CD4-positive, alpha-beta T cell treated with Interferon gamma for 1 hour (primary cell): ENCODE results near the gene CDCP1.
"Not testable (repeated sequence)": the region's sequence is repeated elsewhere in the genome, so short reads cannot be mapped to it uniquely, and the experiment has no call there.

Source experiments
- DNase-seq: peaks from one replicate; pipeline ENCODE4 v3.0.0-alpha.2; 2020

The CDCP1 gene

GRCh38 chr3:45082142-45082538 is 64.0 kb downstream of the CDCP1 start:
- no peak for DNase-seq

GRCh38 chr3:45081506-45082141 is 64.6 kb downstream of the CDCP1 start:
- DNase-seq, result no peak

DNA sequence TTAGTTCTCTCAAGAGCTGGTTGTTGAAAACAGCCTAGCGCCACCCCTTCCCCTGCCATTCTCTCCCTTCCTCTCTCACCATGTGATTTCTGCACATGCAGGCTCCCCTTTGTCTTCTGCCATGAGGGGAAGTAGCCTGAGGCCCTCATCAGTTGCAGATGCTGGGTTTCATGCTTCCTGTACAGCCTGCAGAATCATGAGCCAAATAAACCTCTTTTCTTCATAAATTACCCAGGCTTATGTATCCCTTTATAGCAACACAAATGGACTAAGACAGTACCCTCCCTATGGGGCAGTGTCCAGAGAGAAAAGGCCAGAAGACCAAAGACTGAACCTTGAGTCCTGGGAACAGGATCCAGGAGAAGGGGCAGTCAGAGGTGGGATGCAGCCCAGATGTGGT is 65.4 kb downstream of the CDCP1 start:
- DNase-seq, result no peak

DNA sequence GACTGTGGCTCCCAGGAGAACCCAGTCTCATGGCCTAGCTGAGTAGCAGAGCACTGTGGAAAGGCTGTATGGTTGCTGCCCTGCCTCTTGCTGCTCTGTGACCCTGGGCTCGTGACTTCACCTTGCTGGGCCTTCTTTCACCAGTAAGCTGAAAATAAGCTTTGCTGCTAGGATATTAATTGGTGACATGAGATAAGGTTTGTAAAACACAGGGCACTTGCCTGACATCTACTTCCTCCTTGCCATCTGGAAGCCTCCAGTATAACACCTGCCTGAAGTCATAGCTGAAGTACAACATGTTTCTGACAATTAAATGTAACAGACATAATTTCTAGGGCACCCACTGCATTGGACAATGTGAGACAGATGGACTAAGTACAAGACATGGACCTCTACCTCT is 66.5 kb downstream of the CDCP1 start:
- no peak for DNase-seq

GRCh38 chr3:45078910-45079522 is 67.2 kb downstream of the CDCP1 start:
- no peak for DNase-seq

DNA sequence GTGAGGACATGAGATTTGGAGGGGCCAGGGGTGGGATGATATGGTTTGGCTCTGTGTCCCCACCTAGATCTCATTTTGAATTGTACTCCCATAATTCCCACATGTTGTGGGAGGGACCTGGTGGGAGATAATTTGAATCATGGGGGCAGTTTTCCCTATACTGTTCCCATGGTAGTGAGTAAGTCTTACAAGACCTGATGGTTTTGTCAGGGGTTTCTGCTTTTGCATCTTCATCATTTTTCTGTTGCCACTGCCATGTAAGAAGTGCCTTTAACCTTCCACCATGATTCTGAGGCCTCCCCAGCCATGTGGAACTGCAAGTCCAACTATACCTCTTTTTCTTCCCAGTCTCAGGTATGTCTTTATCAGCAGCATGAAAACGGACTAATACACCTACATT is 67.9 kb downstream of the CDCP1 start:
- DNase-seq, result not testable (repeated sequence)

- DNase-seq, result no peak
These were observed 70.2 kb downstream of the CDCP1 start for GRCh38 chr3:45075821-45076625.

GRCh38 chr3:45071075-45071474 is 75.1 kb downstream of the CDCP1 start:
- no peak for DNase-seq

GRCh38 chr3:45067941-45068340 is 78.2 kb downstream of the CDCP1 start:
- DNase-seq, result no peak

GRCh38 chr3:45067486-45067885 is 78.7 kb downstream of the CDCP1 start:
- DNase-seq, result no peak

- DNase-seq, result no peak
These were observed 79.9 kb downstream of the CDCP1 start for GRCh38 chr3:45066109-45066801.

DNA sequence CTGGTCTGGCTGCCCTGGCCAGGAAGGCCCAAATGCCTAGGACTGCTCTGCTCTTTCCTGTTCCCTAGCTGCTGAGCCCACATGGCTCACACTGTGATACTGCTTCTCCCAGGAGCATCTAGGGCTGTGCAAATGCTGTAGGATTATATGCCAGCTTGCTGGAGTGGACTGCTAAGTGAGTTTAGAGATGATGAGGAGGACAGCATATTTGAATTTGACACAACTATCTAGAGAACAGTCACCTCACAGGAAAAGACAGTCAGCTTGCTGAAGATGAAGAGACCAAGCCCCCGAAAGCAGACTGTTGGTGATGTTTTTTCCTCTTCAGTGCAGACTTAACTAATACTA is 80.8 kb downstream of the CDCP1 start:
- no peak for DNase-seq

GRCh38 chr3:45064512-45065372 is 81.4 kb downstream of the CDCP1 start:
- DNase-seq, result peak; percentile 73

DNA sequence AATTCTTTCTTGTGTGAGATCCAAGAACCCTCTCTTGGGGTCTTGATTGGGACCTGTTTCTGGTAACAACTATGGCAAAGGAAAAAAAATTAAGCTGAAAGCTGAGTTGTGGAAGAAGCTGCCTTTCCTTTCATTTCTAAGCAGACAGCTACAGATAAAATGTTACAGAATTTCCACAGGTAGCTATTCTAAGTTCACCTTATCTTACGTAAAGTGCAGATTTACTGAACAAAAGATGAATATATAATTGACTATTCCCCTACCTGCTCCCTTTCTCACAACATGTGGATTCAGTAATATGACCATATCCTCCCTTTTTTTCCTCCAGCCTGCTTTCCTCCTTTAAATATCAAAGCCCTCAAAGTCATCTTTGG is 83.5 kb downstream of the CDCP1 start:
- DNase-seq, result no peak

GRCh38 chr3:45060165-45060892 is 85.8 kb downstream of the CDCP1 start:
- DNase-seq, result no peak

DNA sequence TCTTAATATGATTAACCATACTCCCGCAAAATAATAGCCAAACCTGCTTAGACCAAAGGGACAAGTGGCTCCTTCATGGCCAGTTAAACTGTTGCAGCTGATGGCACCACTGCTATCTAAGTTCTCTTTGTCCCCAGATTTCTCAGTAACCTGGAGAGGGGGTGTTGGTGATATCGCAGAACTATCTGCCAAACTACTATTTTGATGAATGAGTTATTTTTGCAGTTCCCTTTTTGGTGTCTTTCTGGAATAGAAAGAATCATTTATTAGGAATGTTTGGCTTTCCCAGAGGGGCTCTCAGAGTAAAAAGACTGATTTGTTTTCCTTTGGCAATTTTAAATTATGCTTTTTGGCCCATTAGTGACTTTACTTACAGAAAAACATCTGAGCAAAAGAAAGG is 87.0 kb downstream of the CDCP1 start:
- DNase-seq, result no peak

DNA sequence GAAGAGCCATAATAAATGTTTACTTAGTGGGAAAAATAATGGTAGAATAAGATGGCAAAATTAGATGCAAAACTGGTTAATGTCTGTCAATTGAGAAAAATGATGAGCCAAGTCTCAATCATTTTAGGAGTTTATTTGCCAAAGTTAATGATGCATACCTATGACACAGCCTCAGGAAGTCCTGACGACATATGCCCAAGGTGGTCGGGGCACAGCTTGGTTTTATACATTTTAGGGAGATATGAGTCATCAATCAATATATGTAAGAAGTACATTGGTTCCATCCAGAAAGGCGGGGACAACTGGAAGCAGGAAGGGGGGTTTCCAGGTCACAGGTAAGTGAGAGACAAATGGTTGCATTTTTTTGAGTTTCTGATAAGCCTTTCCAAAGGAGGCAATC is 88.6 kb downstream of the CDCP1 start:
- DNase-seq, result no peak

DNA sequence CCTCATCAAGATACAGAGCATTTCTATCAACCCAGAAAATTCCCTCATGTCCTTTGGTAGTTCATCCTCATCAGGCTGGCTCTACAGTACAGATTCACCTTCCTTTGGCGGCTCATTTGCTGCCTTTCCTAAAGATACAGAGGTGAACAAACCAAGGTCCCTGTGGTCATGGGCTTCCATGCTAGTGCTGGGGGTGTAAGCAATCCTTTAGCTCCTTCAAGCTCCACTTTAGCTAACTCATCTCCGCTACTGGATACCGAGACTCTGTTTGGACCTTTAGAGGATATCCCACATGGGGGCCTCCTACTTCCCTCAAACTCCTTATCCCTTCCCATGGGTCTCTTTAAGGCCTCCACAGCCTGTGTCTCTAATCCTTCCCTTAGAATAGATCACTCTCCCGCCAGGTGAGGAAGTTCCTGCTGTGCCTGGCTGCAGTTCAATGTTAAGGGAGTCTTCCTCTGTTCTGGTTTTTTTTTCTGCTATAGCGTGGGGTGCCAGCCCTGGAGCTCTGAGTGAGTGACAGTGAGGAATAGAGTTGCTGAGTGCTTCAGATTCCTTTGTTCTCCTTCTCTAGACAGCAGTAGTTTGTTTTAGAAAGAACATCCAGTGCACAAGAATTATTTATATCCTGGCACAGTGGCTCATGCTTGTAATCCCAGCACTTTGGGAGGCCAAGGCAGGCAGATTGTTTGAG is 89.4 kb downstream of the CDCP1 start:
- DNase-seq, result no peak

GRCh38 chr3:45055411-45056143 is 90.6 kb downstream of the CDCP1 start:
- DNase-seq, result no peak

GRCh38 chr3:45055032-45055410 is 91.2 kb downstream of the CDCP1 start:
- DNase-seq, result no peak
